Activated naive CD4-positive, alpha-beta T cell treated with anti-CD3 and anti-CD28 coated beads, Interleukin-2, amount 10 ng/mL, durations not matched to agents 7 days and 5 days (primary cell): ENCODE data around the gene AMDHD2.

ENCODE experiments used
- CTCF ChIA-PET: fragments of 350-600 bp; sonication (Branson Sonifier 250); formaldehyde crosslinking; loops from one replicate; lab custom pipeline; 2021; ENCODE audit warnings: antibody characterized with exemption; lab: Charles Lee
- DNase-seq: peaks from one replicate; pipeline ENCODE4 v3.0.0-alpha.2; 2020
- H3K27ac Mint-ChIP-seq: one replicate; pipeline ENCODE4 v1.8.0; 2021; ENCODE audit warnings: mild to moderate bottlenecking, moderate library complexity, mixed read lengths
- H3K27me3 Mint-ChIP-seq: one replicate; pipeline ENCODE4 v1.8.0; 2021; ENCODE audit warnings: mild to moderate bottlenecking, mixed read lengths
- H3K36me3 Mint-ChIP-seq: one replicate; pipeline ENCODE4 v1.8.0; 2021; ENCODE audit warnings: mixed read lengths
- H3K4me1 Mint-ChIP-seq: one replicate; pipeline ENCODE4 v1.8.0; 2021; ENCODE audit warnings: mixed read lengths
- H3K4me3 Mint-ChIP-seq: one replicate; pipeline ENCODE4 v1.8.0; 2021; ENCODE audit warnings: mild to moderate bottlenecking, moderate library complexity, mixed read lengths
- H3K9me3 Mint-ChIP-seq: one replicate; pipeline ENCODE4 v1.8.0; 2021; ENCODE audit warnings: mixed read lengths

AMDHD2 gene

DNA sequence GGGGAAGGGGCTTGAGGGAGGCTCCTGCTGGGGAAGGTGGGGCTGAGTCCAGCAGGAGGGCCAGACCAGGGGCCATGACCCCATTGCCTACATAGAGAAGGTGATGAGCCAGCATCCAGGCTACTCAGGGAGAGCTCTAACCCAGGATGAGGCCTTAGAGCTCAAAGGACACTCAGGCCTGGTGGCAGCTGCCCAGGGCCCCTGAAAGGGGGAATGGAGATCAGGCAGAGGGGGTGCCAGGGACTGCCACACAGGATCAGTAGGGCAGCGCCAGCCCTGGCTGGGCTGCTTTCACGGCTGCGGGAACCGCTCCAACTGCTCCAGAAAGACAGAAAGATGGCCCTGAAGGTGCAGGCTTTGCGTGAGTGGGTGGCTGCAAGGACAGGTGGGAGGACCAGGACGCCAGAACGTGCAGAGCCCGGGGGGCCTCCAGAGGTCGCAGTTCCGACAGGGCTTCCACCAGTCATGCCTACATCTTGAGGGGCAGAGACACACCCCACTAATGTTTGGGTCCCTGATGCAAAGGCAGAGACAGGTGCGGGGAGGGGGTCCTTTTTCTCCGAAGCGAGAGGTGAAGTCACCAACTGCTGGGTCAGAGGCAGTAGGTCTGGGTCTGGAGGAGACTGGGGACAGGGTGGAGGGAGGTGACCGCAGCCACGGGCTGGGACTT, 7.3 kb upstream of the AMDHD2 start:
- Mint-ChIP-seq H3K27ac (peak overlapping the region; percentile 95), H3K36me3 (peaks cover 8% of the 10 kb centered on the region), H3K27me3 (peaks cover 24% of the 10 kb centered on the region), H3K4me3 (peak overlapping the region; percentile 91), H3K4me1 (peaks cover 46% of the 10 kb centered on the region), H3K9me3 (no peaks in the 10 kb centered on the region)
- CTCF ChIA-PET = no interaction called here
- DNase-seq = peak; percentile 38

DNA sequence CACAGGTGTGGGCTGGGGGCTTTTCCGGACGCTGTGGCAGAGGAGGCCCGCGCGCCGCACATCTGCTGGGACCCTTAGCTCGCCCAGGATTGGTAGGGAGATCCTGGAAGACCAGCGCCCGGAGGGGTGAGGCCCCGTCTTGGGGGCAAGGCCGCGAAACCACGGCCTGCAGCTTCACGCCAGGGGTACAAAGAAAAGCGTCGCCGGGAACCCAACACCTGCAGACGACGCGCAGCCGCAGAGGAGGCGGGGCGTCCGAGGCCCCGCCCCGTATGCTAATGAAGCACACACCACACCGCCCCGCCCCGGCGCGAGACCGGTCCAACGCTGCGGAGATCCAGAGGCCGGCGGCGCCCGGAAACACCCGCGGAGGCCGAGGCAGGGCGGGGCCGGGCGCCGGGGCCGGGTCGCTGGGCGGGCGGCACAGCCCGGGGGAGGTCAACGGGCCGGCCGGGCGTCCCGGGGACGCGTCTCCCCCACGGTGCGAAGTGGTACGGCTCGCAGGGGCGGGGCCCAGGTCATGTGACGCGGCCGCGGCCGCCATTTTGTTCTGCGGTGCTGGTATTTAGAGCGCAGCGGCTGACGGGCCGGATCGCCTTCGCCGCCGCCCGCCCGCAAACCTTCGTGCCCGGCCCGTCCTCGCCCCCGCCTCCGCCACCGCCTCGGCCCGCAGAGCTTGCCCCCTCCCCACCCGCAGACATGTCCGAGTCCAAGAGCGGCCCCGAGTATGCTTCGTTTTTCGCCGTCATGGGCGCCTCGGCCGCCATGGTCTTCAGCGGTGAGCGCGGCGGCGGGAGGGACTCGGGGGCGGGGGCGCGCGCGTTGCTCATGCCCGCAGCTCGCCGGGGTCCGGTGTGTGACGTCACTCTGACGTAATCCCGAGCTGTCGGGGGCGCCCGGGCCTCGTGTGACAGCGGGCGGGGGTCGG, 6.5 kb upstream of the AMDHD2 start, which contains the start of gene ATP6V0C:
Gene ATP6V0C, plus strand, starts transcription at position 548 of the 928 bp plus-strand sequence. Its CDS starts 152 bp downstream, at position 700.
- peak; percentile 94 for DNase-seq
- Mint-ChIP-seq H3K9me3 (no peaks in the 10 kb centered on the region), H3K27me3 (peaks cover 24% of the 10 kb centered on the region), H3K27ac (peak within 1 kb of the TSS; percentile 95), H3K4me3 (peak within 1 kb of the TSS; percentile 91), H3K36me3 (peaks cover 8% of the 10 kb centered on the region), H3K4me1 (peaks cover 44% of the 10 kb centered on the region)
- CTCF ChIA-PET = no interaction called here

DNA sequence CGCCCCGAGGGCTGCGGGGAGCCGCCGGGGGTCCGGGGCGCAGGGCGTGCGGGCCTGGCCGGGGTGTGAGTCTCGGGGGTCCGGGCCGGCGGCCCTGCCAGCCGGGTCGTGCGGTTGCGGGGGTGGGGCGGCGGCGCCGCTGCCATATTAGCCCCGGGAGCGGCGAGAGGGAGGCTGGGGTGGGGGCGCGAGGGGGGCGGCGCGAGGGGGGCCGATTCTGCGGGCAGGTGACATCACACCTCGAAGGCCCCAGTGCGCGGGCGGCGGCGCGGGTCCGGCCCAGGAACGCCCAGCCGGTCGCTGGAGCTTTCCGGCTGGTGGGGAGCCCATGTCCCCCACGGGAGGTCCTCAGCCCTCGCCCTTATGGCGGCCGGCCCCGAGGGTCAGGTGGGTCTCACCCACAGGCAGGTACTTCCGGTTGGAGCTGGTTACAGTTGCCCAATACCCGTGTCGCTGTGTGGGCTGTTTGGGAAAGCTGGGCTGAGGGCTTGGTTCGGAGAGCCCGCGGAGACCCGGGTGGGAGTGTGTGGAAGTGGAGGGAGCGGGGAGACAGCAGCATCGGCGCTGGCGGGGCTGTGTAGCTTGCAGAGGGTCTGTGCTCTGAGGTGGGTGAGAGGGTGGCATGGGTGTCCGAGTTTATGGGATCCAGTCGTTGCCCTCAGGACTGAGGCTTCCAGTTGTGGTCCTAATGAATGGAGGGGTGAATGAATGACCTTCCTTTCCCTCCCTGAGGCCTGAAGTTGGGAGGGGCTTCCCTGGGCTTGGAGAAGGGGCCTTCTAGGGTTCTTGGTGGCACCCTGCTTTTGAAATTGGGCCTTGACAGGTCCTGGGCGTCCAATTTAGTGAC, 5.6 kb upstream of the AMDHD2 start:
- DNase-seq = peak; percentile 59
- peaks cover 51% of the 10 kb centered on the region for H3K4me1 Mint-ChIP-seq

DNA sequence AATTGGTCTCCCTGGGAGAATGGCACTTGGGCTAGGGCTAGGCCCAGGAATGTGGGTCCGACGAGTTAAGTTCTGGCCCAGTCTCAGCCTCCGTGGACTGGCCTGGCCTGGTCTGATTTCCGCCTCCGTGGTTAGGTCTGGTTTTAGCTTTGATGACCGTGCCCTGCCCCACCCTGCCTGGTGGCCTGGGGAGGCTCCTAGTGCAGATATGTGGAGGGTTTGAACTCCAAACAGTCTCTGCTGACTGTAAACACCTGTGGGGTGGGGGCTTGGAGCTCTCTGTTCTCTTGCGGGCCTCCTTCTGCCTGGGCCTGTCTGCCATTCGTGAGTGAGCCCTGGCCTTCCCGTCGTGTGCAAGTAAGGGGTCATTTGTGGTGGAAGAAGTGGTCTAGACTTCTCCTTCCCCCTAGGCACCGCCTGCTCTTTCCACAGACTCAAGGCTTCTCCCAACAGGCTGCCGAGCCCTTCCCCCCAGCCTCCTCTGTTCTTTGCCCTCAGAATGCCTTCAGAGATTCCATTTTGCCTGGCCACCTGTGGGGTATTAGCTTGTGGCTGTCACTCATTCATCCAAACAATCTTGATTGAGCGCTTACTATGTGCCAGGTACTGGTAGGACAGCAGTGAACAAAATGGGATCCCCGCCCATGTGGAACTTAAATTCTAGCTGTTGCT, 4.9 kb upstream of the AMDHD2 start:
- CTCF ChIA-PET = no interaction called here
- peaks cover 17% of the 10 kb centered on the region for H3K27me3 Mint-ChIP-seq
- H3K36me3 Mint-ChIP-seq = peaks cover 14% of the 10 kb centered on the region
- peak overlapping the region; percentile 94 for H3K27ac Mint-ChIP-seq
- H3K4me1 Mint-ChIP-seq = peaks cover 56% of the 10 kb centered on the region
- DNase-seq = no peak
- peak overlapping the region; percentile 91 for H3K4me3 Mint-ChIP-seq
- no peaks in the 10 kb centered on the region for H3K9me3 Mint-ChIP-seq

More for the DNA sequence above, 5.6 kb upstream of the AMDHD2 start:
- CTCF ChIA-PET = no interaction called here
- H3K27me3 Mint-ChIP-seq = peaks cover 24% of the 10 kb centered on the region
- no peaks in the 10 kb centered on the region for H3K9me3 Mint-ChIP-seq
- peak overlapping the region; percentile 94 for H3K27ac Mint-ChIP-seq
- H3K4me3 Mint-ChIP-seq = peak overlapping the region; percentile 91
- peaks cover 9% of the 10 kb centered on the region for H3K36me3 Mint-ChIP-seq

DNA sequence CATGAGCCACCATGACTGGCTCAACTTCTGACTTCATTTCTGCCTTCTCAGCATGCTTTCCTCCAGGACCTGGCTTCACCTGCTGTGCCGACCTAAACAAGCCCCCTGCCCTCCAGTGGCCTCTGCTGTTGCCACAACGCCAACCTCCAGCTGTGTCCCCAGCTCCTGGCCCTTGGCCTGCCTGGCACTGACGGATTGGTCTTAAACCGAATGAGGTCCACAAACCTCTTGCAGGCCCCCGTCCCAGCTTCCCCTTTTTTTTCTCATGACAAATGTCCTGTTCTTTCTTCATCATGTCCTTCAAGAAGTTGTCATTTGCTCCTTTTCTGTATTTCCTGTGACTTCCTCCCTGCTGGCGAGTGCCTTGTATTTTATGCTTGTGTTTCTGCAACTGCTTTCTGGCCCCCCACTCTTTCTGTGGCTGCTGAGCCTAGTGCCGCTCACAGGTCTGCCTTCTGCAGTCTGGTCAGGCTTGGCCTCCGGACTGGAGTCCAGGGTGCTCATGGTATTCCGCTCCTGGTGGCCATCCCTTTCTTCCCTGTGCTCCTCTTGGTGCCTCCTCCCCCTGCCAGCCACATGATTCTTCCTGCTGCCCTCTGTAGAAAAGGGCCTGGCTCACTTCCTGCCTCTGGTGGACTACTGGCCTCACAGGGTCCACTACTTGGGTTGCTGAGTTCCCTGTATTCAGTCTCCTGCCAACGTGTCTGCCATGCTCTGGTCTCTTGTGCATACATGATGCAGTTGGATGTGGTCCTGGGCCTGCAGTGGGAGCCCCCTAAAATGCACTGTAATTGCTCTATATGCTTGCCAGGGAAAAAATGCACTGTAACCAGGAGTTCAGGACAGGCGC, 3.6 kb upstream of the AMDHD2 start:
- H3K36me3 Mint-ChIP-seq = peaks cover 19% of the 10 kb centered on the region
- H3K27ac Mint-ChIP-seq = peak overlapping the region; percentile 84
- CTCF ChIA-PET = no interaction called here
- no peaks in the 10 kb centered on the region for H3K9me3 Mint-ChIP-seq
- peak overlapping the region; percentile 91 for H3K4me3 Mint-ChIP-seq
- H3K27me3 Mint-ChIP-seq = peaks cover 10% of the 10 kb centered on the region
- H3K4me1 Mint-ChIP-seq = peaks cover 65% of the 10 kb centered on the region
- DNase-seq = no peak

DNA sequence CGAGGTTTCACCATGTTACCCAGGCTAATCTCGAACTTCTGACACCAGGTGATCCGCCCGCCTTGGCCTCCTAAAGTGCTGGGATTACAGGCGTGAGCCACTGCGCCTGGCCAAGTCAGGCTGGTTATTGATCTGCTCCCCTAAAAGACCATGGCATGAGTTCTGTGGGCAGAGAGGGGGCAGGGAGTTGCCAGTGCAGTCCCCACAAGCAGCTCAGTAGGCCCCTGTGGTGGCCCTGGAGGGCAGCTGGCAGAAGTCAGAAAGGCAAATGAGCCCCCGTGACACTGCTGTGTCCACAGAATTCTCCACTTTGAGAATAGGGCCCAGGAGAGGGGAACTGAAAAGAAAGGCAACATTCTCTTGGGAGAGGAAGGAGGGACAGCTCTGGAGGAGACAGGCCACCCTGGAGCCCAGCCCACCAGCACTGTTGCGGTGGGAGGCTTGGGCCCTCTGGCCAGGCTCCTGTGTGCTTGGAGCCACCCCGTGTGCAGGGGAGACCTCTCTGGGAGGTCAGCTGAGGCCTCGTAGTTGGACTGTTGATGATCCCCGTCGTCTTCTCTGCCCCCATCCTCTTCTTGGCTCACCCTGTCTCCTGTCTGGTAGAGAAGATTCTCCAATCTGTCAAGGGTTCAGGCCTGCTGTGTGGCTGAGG, 2.1 kb upstream of the AMDHD2 start:
- Mint-ChIP-seq H3K27ac (peak overlapping the region; percentile 60), H3K4me3 (no peak overlapping the region)
- no peak for DNase-seq

DNA sequence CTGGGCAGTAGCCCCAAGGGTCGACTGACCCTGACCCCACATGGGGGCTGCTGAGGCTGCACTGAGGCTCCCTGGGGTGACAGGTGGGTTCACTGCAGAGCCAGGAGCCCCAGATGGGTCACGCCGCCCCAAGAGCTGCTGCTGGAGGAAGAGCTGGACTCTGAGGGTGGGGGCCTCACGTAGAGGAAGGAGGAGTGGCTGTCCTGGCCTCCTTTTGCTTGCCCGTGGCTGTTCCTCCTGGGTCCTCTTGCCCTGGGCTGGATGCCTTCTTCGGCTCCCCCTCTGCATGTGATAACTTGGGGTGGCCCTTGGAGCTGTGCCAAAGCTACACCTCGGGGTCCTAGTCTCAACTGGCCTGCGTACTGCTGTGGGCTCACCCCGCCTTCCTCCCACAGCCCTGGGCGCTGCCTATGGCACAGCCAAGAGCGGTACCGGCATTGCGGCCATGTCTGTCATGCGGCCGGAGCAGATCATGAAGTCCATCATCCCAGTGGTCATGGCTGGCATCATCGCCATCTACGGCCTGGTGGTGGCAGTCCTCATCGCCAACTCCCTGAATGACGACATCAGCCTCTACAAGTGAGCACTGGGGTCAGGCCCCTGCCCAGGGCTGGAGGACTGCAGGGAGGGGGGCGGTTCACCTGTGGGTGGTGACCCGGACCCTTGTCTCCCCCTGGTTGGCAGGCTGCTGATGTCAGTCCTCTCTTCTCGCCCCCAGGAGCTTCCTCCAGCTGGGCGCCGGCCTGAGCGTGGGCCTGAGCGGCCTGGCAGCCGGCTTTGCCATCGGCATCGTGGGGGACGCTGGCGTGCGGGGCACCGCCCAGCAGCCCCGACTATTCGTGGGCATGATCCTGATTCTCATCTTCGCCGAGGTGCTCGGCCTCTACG, 1.1 kb upstream of the AMDHD2 start:
- H3K4me3 Mint-ChIP-seq = peak overlapping the region; percentile 88
- H3K27ac Mint-ChIP-seq = peak overlapping the region; percentile 90
- H3K4me1 Mint-ChIP-seq = peaks cover 53% of the 10 kb centered on the region
- H3K9me3 Mint-ChIP-seq = no peaks in the 10 kb centered on the region
- CTCF ChIA-PET = no interaction called here
- peaks cover 26% of the 10 kb centered on the region for H3K36me3 Mint-ChIP-seq
- DNase-seq = no peak
- no peaks in the 10 kb centered on the region for H3K27me3 Mint-ChIP-seq

More for the DNA sequence above, 2.1 kb upstream of the AMDHD2 start:
- H3K27me3 Mint-ChIP-seq = no peaks in the 10 kb centered on the region
- H3K36me3 Mint-ChIP-seq = peaks cover 19% of the 10 kb centered on the region
- CTCF ChIA-PET = no interaction called here
- H3K9me3 Mint-ChIP-seq = no peaks in the 10 kb centered on the region
- peaks cover 57% of the 10 kb centered on the region for H3K4me1 Mint-ChIP-seq

DNA sequence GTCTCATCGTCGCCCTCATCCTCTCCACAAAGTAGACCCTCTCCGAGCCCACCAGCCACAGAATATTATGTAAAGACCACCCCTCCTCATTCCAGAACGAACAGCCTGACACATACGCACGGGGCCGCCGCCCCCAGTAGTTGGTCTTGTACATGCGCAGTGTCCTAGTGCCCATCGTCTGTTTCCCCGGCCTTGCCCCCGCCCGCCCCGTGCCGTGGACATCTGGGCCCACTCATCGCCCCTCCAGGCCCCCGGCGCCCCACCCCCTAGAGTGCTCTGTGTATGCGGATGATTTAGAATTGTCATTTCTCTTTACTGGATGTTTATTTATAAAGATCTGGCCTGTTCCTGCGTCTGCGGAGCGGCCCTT, 475 bp upstream of the AMDHD2 start:
- Mint-ChIP-seq H3K27me3 (no peaks in the 10 kb centered on the region), H3K4me3 (peak overlapping the region; percentile 88), H3K9me3 (no peaks in the 10 kb centered on the region), H3K27ac (peak overlapping the region; percentile 90), H3K36me3 (peaks cover 32% of the 10 kb centered on the region), H3K4me1 (peaks cover 58% of the 10 kb centered on the region)
- CTCF ChIA-PET = interaction anchor here (1.6 kb wide), 1 partner anchor 12 kb away, joined by 7 read pairs; the partner anchor contains the start of gene CEMP1
- DNase-seq = no peak

DNA sequence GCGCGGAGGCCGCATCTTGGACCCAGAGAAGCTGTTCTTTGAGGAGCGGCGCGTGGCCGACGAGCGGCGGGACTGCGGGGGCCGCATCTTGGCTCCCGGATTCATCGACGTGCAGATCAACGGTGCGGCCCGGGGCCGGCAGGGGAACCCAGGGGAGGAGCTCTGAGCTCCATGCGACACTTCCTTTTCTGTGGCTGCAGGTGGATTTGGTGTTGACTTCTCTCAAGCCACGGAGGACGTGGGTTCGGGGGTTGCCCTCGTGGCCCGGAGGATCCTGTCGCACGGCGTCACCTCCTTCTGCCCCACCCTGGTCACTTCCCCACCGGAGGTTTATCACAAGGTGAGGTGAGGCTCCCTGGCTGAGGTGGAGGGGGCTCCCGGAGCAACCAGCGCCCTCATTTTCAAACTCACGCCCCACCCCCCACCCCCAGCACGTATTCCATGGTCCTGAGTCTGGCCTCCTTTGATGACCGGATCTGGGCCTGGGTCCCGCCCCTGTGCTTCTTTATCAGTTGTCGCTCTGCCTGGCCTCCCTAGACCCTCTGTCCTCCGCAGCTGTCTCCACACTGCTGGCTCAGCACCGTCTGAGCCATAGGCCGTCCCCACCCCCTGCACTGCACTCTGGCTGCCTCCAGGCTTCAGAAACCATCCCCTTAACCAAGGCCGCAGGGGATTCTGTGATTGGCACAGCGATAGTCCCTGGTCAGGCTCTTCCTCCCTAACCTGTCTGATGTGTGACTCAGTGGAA, 787 bp downstream of the AMDHD2 start:
- CTCF ChIA-PET = interaction anchor here (1.6 kb wide), 1 partner anchor 11 kb away, joined by 7 read pairs; the partner anchor contains the start of gene CEMP1
- Mint-ChIP-seq H3K4me1 (peaks cover 46% of the 10 kb centered on the region), H3K27me3 (no peaks in the 10 kb centered on the region), H3K27ac (peak overlapping the region; percentile 97), H3K9me3 (no peaks in the 10 kb centered on the region), H3K36me3 (peaks cover 35% of the 10 kb centered on the region), H3K4me3 (peak overlapping the region; percentile 88)
- peak; percentile 78 for DNase-seq

DNA sequence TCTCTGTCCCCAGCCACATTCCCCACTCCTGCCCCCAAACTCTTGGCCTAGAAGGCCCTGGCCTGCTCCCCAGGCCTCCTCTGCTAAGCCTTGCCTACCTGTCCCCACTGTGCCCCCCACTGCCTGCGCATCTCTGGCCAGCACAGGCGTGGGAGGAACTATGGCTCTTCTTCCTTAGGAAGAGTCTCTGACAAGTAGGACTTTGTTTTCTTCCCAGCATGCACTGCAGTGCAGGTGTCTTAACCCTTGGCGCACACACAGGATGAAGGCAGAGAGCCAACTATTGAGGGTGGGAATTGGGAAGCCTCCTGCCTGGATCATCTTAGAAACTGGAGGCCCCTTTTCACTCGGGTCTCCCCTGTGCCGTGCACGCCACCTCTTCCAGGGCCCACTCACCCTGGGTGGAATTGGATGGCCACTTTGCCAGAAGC, 3.6 kb downstream of the AMDHD2 start:
- H3K4me1 Mint-ChIP-seq = peaks cover 30% of the 10 kb centered on the region
- DNase-seq = no peak
- H3K36me3 Mint-ChIP-seq = peaks cover 32% of the 10 kb centered on the region
- H3K27ac Mint-ChIP-seq = peak overlapping the region; percentile 46
- no peak overlapping the region for H3K4me3 Mint-ChIP-seq
- CTCF ChIA-PET = no interaction called here
- no peaks in the 10 kb centered on the region for H3K9me3 Mint-ChIP-seq
- H3K27me3 Mint-ChIP-seq = no peaks in the 10 kb centered on the region

DNA sequence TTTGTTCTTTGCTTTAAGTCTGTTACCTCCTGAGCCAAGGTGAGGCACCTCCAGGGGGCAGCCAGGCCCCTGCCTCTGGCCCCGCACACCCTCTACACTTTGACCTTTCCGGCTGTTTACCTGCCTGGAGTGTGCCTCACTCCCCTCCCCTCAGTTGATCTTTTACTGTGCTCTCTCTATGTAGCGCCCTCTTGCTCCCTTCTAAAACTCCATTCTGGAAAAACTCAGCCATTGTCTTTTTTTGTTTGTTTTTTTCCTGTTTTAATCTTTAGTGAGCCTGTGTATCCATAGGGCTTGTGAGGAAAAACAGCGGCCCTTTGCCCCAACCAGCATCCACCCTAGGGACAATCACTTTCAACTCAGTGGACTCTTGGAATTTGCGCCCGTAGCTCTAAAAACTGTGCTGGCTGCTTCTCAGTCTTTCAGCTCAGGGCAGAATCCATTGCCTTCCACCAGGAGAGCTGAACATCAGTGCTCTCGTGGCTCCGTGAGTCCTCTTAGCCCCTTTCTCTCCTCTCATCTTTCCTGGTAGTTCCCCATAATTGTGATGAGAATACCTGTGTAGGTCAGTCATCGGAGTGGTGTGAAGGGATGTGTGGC, 4.3 kb downstream of the AMDHD2 start:
- peaks cover 32% of the 10 kb centered on the region for H3K36me3 Mint-ChIP-seq
- H3K9me3 Mint-ChIP-seq = no peaks in the 10 kb centered on the region
- H3K4me1 Mint-ChIP-seq = peaks cover 25% of the 10 kb centered on the region
- no peak for DNase-seq
- CTCF ChIA-PET = no interaction called here
- H3K27me3 Mint-ChIP-seq = no peaks in the 10 kb centered on the region
- no peak overlapping the region for H3K4me3 Mint-ChIP-seq
- H3K27ac Mint-ChIP-seq = no peak overlapping the region
